Uterus (tissue), 4 donors: Measurements from ENCODE around the gene OSER1. TPM values are rescaled to one million over a fixed set of nuclear protein-coding genes. Genes with fewer than 3 reads are reported as not detected.
"Not testable (repeated sequence)": the region's sequence is repeated elsewhere in the genome, so short reads cannot be mapped to it uniquely, and the experiment has no call there.

ENCODE experiments used
- DNase-seq, 2 donors: peaks; one replicate each; pipeline ENCODE4 v3.0.0-alpha.2; 2019 to 2020
- H3K27ac ChIP-seq, 2 donors: fragments of 200-600 bp; sonication (generic); 1 replicate in 1 of 2; 2 replicates in 1 of 2; pipeline ENCODE4 v1.5.1; 2016 to 2018
- H3K27me3 ChIP-seq, 2 donors: fragments of 200-600 bp; sonication (generic); one replicate each; pipeline ENCODE4 v1.5.1; 2018 to 2019; ENCODE audit warnings: control low read depth in 1 of 2
- H3K36me3 ChIP-seq, 2 donors: fragments of 200-600 bp; sonication (generic); one replicate each; pipeline ENCODE4 v1.5.1; 2019; ENCODE audit warnings: control low read depth in 1 of 2
- H3K4me1 ChIP-seq, 2 donors: fragments of 200-600 bp; sonication (generic); one replicate each; pipeline ENCODE4 v1.5.1; 2018 to 2019; ENCODE audit warnings: control low read depth in 1 of 2
- H3K4me3 ChIP-seq, 2 donors: fragments of 200-600 bp; sonication (generic); 1 replicate in 1 of 2; 2 replicates in 1 of 2; pipeline ENCODE4 v1.5.1; 2018 to 2019; ENCODE audit warnings: mild to moderate bottlenecking in 1 of 2
- H3K9me3 ChIP-seq, 2 donors: fragments of 200-600 bp; sonication (generic); one replicate each; pipeline ENCODE4 v1.5.1; 2019; ENCODE audit warnings: control low read depth in 1 of 2
- POLR2A ChIP-seq, 2 donors: fragments of 450-650 bp; IDR thresholded peaks; one replicate each; pipeline ENCODE4 v1.6.1; 2016; ENCODE audit warnings: antibody characterized with exemption in 2 of 2, mild to moderate bottlenecking in 1 of 2, moderate library complexity in 1 of 2
- intact Hi-C: fragments of 100-400 bp; cut with DNase I; formaldehyde crosslinking; loops from one replicate; pipeline ENCODE4 v1.15.1; 2023; ENCODE audit warnings: low total_unique reads
- total RNA-seq, 4 donors: library from RNA; depleted of rRNA in 3 of 4; stranded (reverse); fragments of >200 nt in 3 of 4; gene quantifications; one replicate each; pipeline versions ENCODE4 v1.1.0 to v1.2.4, GENCODE V29; 2014 to 2023
- TF ChIP-seq, protein P1 (sequence below), 4 experiments: fragments of 200-600 bp in 2 of 4; fragments of 450-650 bp in 2 of 4; sonication (generic) in 2 of 4; IDR thresholded peaks; one replicate each; pipeline ENCODE4 v1.5.1; 2016 to 2019; ENCODE audit warnings: antibody characterized with exemption in 4 of 4, mild to moderate bottlenecking in 2 of 4, moderate library complexity in 1 of 4
- donor health status: DM: yes; HTN: yes; CAD: no.

The OSER1 gene
- total RNA-seq, 4 donors from 2014 or later, result 33.8 to 76.2 (median 46.0) TPM

GRCh38 chr20:44233436-44234016 lies 23.0 kb upstream of the OSER1 start:
- Histone ChIP-seq H3K36me3 (no peaks in the 10 kb centered on the region), H3K9me3 (no peaks in the 10 kb centered on the region), H3K27me3 (no peaks in the 10 kb centered on the region), H3K4me1 (no peaks in the 10 kb centered on the region), H3K4me3 (no peak overlapping the region), H3K27ac (no peak overlapping the region)
- TF ChIP-seq, protein P1, sequence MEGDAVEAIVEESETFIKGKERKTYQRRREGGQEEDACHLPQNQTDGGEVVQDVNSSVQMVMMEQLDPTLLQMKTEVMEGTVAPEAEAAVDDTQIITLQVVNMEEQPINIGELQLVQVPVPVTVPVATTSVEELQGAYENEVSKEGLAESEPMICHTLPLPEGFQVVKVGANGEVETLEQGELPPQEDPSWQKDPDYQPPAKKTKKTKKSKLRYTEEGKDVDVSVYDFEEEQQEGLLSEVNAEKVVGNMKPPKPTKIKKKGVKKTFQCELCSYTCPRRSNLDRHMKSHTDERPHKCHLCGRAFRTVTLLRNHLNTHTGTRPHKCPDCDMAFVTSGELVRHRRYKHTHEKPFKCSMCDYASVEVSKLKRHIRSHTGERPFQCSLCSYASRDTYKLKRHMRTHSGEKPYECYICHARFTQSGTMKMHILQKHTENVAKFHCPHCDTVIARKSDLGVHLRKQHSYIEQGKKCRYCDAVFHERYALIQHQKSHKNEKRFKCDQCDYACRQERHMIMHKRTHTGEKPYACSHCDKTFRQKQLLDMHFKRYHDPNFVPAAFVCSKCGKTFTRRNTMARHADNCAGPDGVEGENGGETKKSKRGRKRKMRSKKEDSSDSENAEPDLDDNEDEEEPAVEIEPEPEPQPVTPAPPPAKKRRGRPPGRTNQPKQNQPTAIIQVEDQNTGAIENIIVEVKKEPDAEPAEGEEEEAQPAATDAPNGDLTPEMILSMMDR (IDR thresholded peaks at IDR 0.05), result no peak
- no peak for TF ChIP-seq POLR2A (IDR thresholded peaks at IDR 0.05)
- DNase-seq, result no peak
- intact Hi-C loops, result no loop called here

GRCh38 chr20:44232469-44232856 lies 21.9 kb upstream of the OSER1 start:
- H3K27ac ChIP-seq, intact Hi-C loops, H3K4me1 ChIP-seq, DNase-seq, H3K27me3 ChIP-seq, H3K9me3 ChIP-seq, H3K36me3 ChIP-seq, H3K4me3 ChIP-seq: not testable (repeated sequence)

DNA sequence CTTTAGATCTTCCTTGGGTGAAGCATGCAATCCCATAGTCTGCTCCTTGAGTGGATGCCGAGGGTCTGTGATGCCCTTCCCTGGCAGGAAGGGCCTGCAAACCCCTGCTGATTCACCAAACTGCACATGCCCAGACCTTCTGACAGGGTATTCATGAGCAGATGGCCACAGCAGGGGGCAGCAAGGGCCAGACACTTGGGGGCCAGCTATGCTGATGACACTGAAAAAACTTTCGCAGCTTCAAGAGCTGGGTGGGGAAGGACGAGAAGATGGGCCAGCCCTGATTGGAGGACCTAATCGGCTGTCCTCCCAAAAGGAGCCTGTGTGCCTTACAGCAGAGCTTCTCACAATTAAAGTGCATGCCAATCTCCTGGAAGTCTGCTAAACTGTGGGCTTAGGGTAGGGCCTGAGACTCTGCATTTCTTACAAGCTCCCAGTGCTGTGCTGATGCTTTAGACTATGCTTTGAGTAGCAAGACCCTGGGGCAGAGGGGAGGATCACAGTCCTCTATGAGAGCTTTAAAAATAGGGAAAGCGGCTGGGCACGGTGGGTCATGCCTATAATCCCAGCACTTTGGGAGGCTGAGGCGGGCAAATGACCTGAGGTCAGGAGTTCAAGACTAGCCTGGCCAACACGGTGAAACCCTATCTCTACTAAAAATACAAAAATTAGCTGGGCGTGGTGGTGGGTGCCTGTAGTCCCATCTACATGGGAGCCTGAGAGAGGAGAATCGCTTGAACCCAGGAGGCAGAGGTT lies 21.3 kb upstream of the OSER1 start:
- intact Hi-C loops, result no loop called here
- no peaks in the 10 kb centered on the region for H3K27me3 ChIP-seq

GRCh38 chr20:44231193-44231592 lies 20.6 kb upstream of the OSER1 start:
- H3K4me1 ChIP-seq, result no peaks in the 10 kb centered on the region
- DNase-seq, result no peak
- TF ChIP-seq, protein P1 (IDR thresholded peaks at IDR 0.05), result no peak
- no peak for TF ChIP-seq POLR2A (IDR thresholded peaks at IDR 0.05)
- H3K9me3 ChIP-seq, result no peaks in the 10 kb centered on the region
- intact Hi-C loops, result no loop called here
- H3K27me3 ChIP-seq, result no peaks in the 10 kb centered on the region
- H3K4me3 ChIP-seq, result no peak overlapping the region
- no peaks in the 10 kb centered on the region for H3K36me3 ChIP-seq
- no peak overlapping the region for H3K27ac ChIP-seq

More for the DNA sequence above, 21.3 kb upstream of the OSER1 start:
- no peaks in the 10 kb centered on the region for H3K4me1 ChIP-seq
- no peaks in the 10 kb centered on the region for H3K9me3 ChIP-seq
- no peak overlapping the region for H3K4me3 ChIP-seq
- H3K36me3 ChIP-seq, result no peaks in the 10 kb centered on the region
- TF ChIP-seq, protein P1 (IDR thresholded peaks at IDR 0.05), result no peak
- TF ChIP-seq POLR2A (IDR thresholded peaks at IDR 0.05), result no peak
- H3K27ac ChIP-seq, result no peak overlapping the region
- no peak for DNase-seq

DNA sequence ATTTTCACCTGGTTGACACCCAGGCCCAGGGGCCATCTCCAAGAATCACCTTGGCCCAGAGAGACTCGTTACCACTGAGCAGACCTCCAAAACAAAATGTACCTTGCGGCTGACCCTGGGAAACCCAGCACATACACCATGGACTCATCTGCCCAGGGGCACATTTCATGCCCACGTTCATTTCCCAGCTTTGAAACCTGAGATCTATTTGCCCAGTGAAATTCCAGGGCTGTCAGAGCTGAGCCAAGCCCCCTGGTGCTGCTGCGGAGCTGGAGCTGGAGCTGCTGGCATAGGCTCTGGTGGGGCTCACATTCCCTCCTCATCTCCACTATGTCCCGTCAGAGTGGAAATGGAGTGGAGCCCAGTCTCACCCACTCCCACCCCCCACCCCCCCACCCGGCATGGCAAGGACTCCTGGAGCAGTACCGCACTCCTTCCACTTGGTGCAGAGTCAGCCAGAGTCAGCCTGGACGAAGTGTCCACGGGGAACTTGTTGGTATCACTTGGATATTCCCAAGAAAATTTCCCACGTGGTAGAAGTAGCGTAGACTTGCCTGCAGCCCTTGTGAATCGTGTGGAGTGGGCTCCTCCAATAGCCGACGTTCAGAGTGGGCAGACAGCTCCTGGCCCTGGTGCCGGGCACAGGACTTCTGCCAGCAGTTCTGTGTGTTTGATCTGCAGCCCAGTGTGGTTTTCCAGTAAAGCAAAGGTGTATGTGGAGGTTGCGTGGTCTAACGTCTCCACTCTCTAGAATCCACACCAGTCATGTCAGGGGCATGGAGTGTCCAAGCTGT lies 18.1 kb upstream of the OSER1 start:
- no peak for TF ChIP-seq POLR2A (IDR thresholded peaks at IDR 0.05)
- TF ChIP-seq, protein P1 (IDR thresholded peaks at IDR 0.05), result no peak
- H3K27ac ChIP-seq, result no peak overlapping the region
- H3K4me3 ChIP-seq, result no peak overlapping the region
- DNase-seq, result no peak
- intact Hi-C loops, result no loop called here
- H3K4me1 ChIP-seq, result no peaks in the 10 kb centered on the region
- H3K27me3 ChIP-seq, result no peaks in the 10 kb centered on the region
- no peaks in the 10 kb centered on the region for H3K9me3 ChIP-seq
- H3K36me3 ChIP-seq, result no peaks in the 10 kb centered on the region
